SK-N-SH (cell line): ENCODE measurements around the gene PRM3. TPM values are rescaled to one million over a fixed set of nuclear protein-coding genes. Genes with fewer than 3 reads are reported as not detected.

Experiments
- CTCF ChIA-PET: fragments of 300-600, 350-600 bp; formaldehyde crosslinking; extraction: SDS; loops from one replicate; lab custom pipeline; 2021; lab: Yijun Ruan, JAX
- POLR2A ChIA-PET: fragments of 350-600 bp; sonication (Branson Sonifier 250); formaldehyde crosslinking; extraction: SDS; loops from one replicate; lab custom pipeline; 2020; ENCODE audit warnings: antibody characterized with exemption, inconsistent platforms; lab: Yijun Ruan, JAX
- DNase-seq: peaks from one replicate; pipeline ENCODE4 v3.0.0; 2012
- H2AFZ ChIP-seq: fragments of 200-600 bp; sonication (generic); 2 replicates; pipeline ENCODE4 v1.8.1; 2016; ENCODE audit warnings: antibody characterized with exemption, mild to moderate bottlenecking, low read depth
- H3F3A ChIP-seq: fragments of 200-600 bp; sonication (generic); replicated peaks from 2 replicates; pipeline ENCODE3; 2016; ENCODE audit warnings: antibody characterized with exemption, mild to moderate bottlenecking; ENCODE audit not compliant: insufficient read depth
- H3K27ac ChIP-seq, 2 experiments: fragments of 200-500 bp in 1 of 2; fragments of 200-600 bp in 1 of 2; sonication (Bioruptor generic) in 1 of 2; sonication (generic), shearing (Covaris generic) in 1 of 2; 2 replicates each; pipeline versions ENCODE4 v1.5.1 to v1.6.1; 2014 to 2016; ENCODE audit warnings: low read depth in 2 of 2, inconsistent platforms in 1 of 2, low read length in 1 of 2, mild to moderate bottlenecking in 1 of 2, mixed read lengths in 1 of 2
- H3K27me3 ChIP-seq: fragments of 200-600 bp; sonication (generic), shearing (Covaris generic); 2 replicates; pipeline ENCODE4 v1.6.1; 2016; ENCODE audit warnings: mixed run types; ENCODE audit not compliant: insufficient read depth
- H3K36me3 ChIP-seq, 2 experiments: fragments of 200-500 bp in 1 of 2; fragments of 200-600 bp in 1 of 2; sonication (Bioruptor generic) in 1 of 2; sonication (generic) in 1 of 2; replicated peaks in 1 of 2; 2 replicates each; pipeline versions ENCODE3 to v1.5.1; 2014 to 2016; ENCODE audit warnings: low read length in 1 of 2, mild to moderate bottlenecking in 1 of 2; ENCODE audit not compliant: insufficient read depth in 2 of 2, control insufficient read depth in 1 of 2
- H3K4me1 ChIP-seq, 2 experiments: fragments of 200-500 bp in 1 of 2; fragments of 200-600 bp in 1 of 2; sonication (Bioruptor generic) in 1 of 2; sonication (generic), shearing (Covaris generic) in 1 of 2; 2 replicates each; pipeline versions ENCODE4 v1.5.1 to v1.6.1; 2014 to 2016; ENCODE audit warnings: low read depth in 1 of 2, low read length in 1 of 2, mixed run types in 1 of 2; ENCODE audit not compliant: insufficient read depth in 2 of 2, control insufficient read depth in 1 of 2
- H3K4me2 ChIP-seq: fragments of 200-600 bp; sonication (generic), shearing (Covaris generic); 2 replicates; pipeline ENCODE4 v1.6.1; 2017; ENCODE audit warnings: mixed run types
- H3K4me3 ChIP-seq, 2 experiments: fragments of 200-500 bp in 1 of 2; fragments of 200-600 bp in 1 of 2; sonication (Bioruptor generic) in 1 of 2; sonication (generic), shearing (Covaris generic) in 1 of 2; 2 replicates each; pipeline versions ENCODE4 v1.5.1 to v1.8.1; 2014 to 2016; ENCODE audit warnings: low read depth in 2 of 2, inconsistent platforms in 1 of 2, low read length in 1 of 2, mild to moderate bottlenecking in 1 of 2, mixed read lengths in 1 of 2, moderate library complexity in 1 of 2
- H3K79me2 ChIP-seq: fragments of 200-600 bp; sonication (generic); 2 replicates; pipeline ENCODE4 v1.8.1; 2017; ENCODE audit warnings: mild to moderate bottlenecking; ENCODE audit not compliant: insufficient read depth
- H3K9ac ChIP-seq: fragments of 200-600 bp; sonication (generic); 2 replicates; pipeline ENCODE4 v1.6.1; 2017; ENCODE audit warnings: mixed run types
- H3K9me2 ChIP-seq: fragments of 200-600 bp; sonication (generic); 2 replicates; pipeline ENCODE4 v1.6.1; 2017; ENCODE audit warnings: mixed run types
- H3K9me3 ChIP-seq: fragments of 200-600 bp; sonication (generic); 2 replicates; pipeline ENCODE4 v1.6.1; 2017; ENCODE audit warnings: mixed run types, mild to moderate bottlenecking, moderate library complexity
- H4K20me1 ChIP-seq: fragments of 200-600 bp; sonication (generic); 2 replicates; pipeline ENCODE4 v1.6.1; 2017; ENCODE audit warnings: mild to moderate bottlenecking, mixed run types; ENCODE audit not compliant: insufficient read depth
- CHD2 ChIP-seq: fragments of 150-350 bp; IDR thresholded peaks from 2 replicates; pipeline ENCODE4 v1.6.1; 2018; ENCODE audit warnings: low read length; ENCODE audit not compliant: partially characterized antibody
- FOXJ3 ChIP-seq: sonication (generic); formaldehyde crosslinking; IDR thresholded peaks from 2 replicates; pipeline ENCODE4 v1.5.1; 2020; ENCODE audit warnings: mild to moderate bottlenecking, missing genetic modification reagents
- FOXM1 ChIP-seq: IDR thresholded peaks from 2 replicates; pipeline ENCODE4 v1.4.0; 2012; ENCODE audit warnings: low read depth, mild to moderate bottlenecking
- NFIC ChIP-seq: IDR thresholded peaks from 2 replicates; pipeline ENCODE4 v1.4.0; 2012; ENCODE audit warnings: borderline replicate concordance
- NRF1 ChIP-seq: IDR thresholded peaks from 2 replicates; pipeline ENCODE4 v1.6.1; 2012; ENCODE audit warnings: low read depth, mild to moderate bottlenecking, low read length
- RAD21 ChIP-seq: IDR thresholded peaks from 2 replicates; pipeline ENCODE4 v1.6.1; 2012; ENCODE audit warnings: mild to moderate bottlenecking, low read length
- RXRA ChIP-seq: IDR thresholded peaks from 2 replicates; pipeline ENCODE4 v1.4.0; 2012; ENCODE audit warnings: low read depth, mild to moderate bottlenecking, borderline replicate concordance
- WGBS: methylation state at CpG from one replicate; pipeline ENCODE4 v1.1.6; 2017; ENCODE audit warnings: low lambda C conversion rate; 5-methylcytosine and 5-hydroxymethylcytosine counted together
- polyA plus RNA-seq, 3 experiments: library from polyadenylated mRNA; depleted of rRNA; stranded (reverse); fragments of >200 nt; gene quantifications; 2 replicates each; pipeline ENCODE4 v1.2.3, GENCODE V29; 2012
- TF ChIP-seq, protein P1 (sequence below): IDR thresholded peaks from 2 replicates; pipeline ENCODE4; 2012
- TF ChIP-seq, protein P2 (sequence below): IDR thresholded peaks from 2 replicates; pipeline ENCODE4 v1.6.1; 2012; ENCODE audit warnings: mild to moderate bottlenecking, low read depth, low read length, moderate library complexity
- TF ChIP-seq, protein P3 (sequence below): fragments of 150-350 bp; IDR thresholded peaks from 2 replicates; pipeline ENCODE4 v1.6.1; 2017; ENCODE audit warnings: antibody characterized with exemption, low read length, low read depth, borderline replicate concordance
- TF ChIP-seq, protein P4 (sequence below): IDR thresholded peaks from 2 replicates; pipeline ENCODE4 v1.4.0; 2012; ENCODE audit warnings: low read depth, borderline replicate concordance

Gene PRM3
- polyA plus RNA-seq, 1 of the 3 experiments (the other 2 are of a cell fraction), result not detected

DNA sequence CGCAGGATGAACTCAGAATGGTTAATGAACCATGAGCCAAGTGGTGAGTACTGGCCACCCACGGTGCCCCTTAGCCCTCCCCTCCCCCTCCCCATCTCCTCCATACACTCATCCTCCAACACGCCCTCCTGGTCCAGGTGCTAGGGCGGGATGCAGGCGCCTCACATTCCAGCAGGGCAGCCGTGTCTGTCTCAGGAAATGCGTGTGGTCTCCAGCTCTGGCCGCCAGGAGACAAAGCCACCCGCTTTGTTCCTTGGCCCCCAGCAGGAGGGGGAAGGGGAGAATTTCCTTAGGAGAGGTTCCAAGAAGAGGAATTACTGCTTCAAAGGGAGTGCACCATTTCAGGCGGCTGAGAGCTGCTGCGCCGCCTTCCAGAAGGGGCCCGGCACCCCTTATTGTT, 42.1 kb upstream of the PRM3 start:
- no peaks in the 10 kb centered on the region for H4K20me1 ChIP-seq
- ChIA-PET POLR2A (no interaction called here), CTCF (no interaction called here)
- H3K27me3 ChIP-seq, result no peaks in the 10 kb centered on the region
- H3K4me1 ChIP-seq, result peaks cover 0 to 11% of the 10 kb centered on the region in 2 experiments; a peak in 1 of 4 replicates
- no peak overlapping the region for H3K9ac ChIP-seq
- H3K9me2 ChIP-seq, result no peaks in the 10 kb centered on the region
- 71% methylated on average over 13 of the region's 13 CpGs for WGBS
- no peak for DNase-seq
- no peaks in the 10 kb centered on the region for H3F3A ChIP-seq
- no peak overlapping the region for H2AFZ ChIP-seq
- H3K9me3 ChIP-seq, result no peaks in the 10 kb centered on the region
- H3K4me2 ChIP-seq, result no peak overlapping the region
- no peaks in the 10 kb centered on the region for H3K36me3 ChIP-seq
- no peak overlapping the region for H3K27ac ChIP-seq
- TF ChIP-seq CHD2, result no peak
- no peaks in the 10 kb centered on the region for H3K79me2 ChIP-seq
- H3K4me3 ChIP-seq, result no peak overlapping the region

DNA sequence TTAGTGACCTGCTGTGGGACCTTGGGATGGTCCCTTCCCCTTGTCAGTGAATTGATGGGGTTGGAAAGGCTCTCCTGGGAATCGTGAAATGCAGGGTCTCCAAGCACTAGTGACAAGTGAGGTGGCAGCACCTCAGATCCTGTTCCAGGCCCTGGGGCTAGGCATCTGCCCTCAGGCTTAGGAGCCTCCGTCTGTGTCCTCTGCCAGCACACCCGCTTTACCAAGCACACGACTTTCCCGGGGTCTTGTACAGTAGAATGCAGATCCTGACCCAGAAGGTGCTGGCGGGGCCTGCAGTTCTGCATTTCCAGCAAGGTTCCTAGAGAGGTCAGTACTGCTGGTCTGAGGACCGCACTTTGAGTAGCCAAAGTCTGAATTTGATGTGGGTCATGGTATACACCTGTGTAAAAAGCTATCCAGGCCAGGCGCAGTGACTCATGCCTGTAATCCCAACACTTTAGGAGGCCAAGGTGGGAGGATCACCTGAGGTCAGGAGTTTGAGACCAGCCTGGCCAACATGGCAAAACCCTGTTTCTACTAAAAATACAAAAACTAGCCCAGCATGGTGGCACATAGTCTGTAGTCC, 41.0 kb upstream of the PRM3 start:
- no peaks in the 10 kb centered on the region for H3F3A ChIP-seq
- ChIA-PET POLR2A (no interaction called here), CTCF (no interaction called here)
- H3K9me2 ChIP-seq, result no peaks in the 10 kb centered on the region
- TF ChIP-seq, protein P1, sequence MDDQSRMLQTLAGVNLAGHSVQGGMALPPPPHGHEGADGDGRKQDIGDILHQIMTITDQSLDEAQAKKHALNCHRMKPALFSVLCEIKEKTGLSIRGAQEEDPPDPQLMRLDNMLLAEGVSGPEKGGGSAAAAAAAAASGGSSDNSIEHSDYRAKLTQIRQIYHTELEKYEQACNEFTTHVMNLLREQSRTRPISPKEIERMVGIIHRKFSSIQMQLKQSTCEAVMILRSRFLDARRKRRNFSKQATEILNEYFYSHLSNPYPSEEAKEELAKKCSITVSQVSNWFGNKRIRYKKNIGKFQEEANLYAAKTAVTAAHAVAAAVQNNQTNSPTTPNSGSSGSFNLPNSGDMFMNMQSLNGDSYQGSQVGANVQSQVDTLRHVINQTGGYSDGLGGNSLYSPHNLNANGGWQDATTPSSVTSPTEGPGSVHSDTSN, result no peak
- TF ChIP-seq FOXM1 (no peak), NFIC (no peak)
- H3K36me3 ChIP-seq, result no peaks in the 10 kb centered on the region
- peaks cover 0 to 8% of the 10 kb centered on the region in 2 experiments; a peak in 1 of 4 replicates for H3K4me1 ChIP-seq
- H3K27ac ChIP-seq, result no peak overlapping the region
- no peak overlapping the region for H3K9ac ChIP-seq
- no peak overlapping the region for H3K4me2 ChIP-seq
- no peaks in the 10 kb centered on the region for H3K79me2 ChIP-seq
- no peaks in the 10 kb centered on the region for H4K20me1 ChIP-seq
- no peak overlapping the region for H2AFZ ChIP-seq
- WGBS, result 84% methylated on average over 7 of the region's 8 CpGs
- DNase-seq, result no peak
- H3K27me3 ChIP-seq, result no peaks in the 10 kb centered on the region
- H3K4me3 ChIP-seq, result no peak overlapping the region
- H3K9me3 ChIP-seq, result no peaks in the 10 kb centered on the region

DNA sequence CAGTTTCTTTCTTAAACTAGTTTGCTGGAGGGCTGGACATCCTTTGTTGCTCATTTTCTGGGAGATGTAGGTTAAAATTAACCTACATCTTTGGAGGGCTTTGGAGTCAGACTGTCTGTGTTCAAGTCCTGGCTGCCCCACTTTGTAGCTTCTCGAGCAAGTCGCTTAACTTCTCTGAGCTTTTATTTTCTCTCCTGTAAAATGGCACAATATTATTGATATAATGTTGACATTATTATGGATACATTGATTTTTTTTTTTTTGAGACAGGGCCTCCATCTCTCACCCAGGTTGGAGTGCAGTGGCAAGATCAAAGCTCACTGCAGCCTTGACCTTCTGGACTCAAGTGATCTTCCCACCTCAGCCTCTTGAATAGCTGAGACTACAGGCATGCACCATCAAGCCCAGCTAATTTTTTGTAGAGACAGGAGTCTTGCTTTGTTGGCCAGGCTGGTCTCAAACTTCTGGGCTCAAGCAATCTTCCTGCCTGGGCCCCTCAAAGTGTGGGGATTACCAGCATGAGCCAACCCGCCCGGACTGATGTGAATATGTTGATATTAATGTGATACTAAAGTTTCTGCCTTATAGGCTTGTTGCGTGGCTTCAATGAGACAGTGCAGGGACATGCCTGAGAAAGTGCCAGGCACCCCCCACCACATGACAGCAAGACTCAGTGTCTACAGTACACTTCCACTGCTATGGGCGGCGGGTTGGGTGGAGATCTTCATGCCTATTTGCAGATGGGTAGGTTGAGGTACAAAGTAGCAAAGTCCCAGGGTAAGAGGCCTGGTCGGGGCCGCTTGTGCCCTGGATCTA, 40.3 kb upstream of the PRM3 start:
- H3K4me2 ChIP-seq, result peak overlapping the region; percentile 33; the same call in 1 of the 2 replicates
- no peak for TF ChIP-seq NRF1
- TF ChIP-seq, protein P2, sequence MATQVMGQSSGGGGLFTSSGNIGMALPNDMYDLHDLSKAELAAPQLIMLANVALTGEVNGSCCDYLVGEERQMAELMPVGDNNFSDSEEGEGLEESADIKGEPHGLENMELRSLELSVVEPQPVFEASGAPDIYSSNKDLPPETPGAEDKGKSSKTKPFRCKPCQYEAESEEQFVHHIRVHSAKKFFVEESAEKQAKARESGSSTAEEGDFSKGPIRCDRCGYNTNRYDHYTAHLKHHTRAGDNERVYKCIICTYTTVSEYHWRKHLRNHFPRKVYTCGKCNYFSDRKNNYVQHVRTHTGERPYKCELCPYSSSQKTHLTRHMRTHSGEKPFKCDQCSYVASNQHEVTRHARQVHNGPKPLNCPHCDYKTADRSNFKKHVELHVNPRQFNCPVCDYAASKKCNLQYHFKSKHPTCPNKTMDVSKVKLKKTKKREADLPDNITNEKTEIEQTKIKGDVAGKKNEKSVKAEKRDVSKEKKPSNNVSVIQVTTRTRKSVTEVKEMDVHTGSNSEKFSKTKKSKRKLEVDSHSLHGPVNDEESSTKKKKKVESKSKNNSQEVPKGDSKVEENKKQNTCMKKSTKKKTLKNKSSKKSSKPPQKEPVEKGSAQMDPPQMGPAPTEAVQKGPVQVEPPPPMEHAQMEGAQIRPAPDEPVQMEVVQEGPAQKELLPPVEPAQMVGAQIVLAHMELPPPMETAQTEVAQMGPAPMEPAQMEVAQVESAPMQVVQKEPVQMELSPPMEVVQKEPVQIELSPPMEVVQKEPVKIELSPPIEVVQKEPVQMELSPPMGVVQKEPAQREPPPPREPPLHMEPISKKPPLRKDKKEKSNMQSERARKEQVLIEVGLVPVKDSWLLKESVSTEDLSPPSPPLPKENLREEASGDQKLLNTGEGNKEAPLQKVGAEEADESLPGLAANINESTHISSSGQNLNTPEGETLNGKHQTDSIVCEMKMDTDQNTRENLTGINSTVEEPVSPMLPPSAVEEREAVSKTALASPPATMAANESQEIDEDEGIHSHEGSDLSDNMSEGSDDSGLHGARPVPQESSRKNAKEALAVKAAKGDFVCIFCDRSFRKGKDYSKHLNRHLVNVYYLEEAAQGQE, result no peak
- TF ChIP-seq, protein P3, sequence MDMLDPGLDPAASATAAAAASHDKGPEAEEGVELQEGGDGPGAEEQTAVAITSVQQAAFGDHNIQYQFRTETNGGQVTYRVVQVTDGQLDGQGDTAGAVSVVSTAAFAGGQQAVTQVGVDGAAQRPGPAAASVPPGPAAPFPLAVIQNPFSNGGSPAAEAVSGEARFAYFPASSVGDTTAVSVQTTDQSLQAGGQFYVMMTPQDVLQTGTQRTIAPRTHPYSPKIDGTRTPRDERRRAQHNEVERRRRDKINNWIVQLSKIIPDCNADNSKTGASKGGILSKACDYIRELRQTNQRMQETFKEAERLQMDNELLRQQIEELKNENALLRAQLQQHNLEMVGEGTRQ, result no peak
- no peak for TF ChIP-seq RXRA
- no peak for TF ChIP-seq RAD21
- TF ChIP-seq FOXJ3, result no peak
- TF ChIP-seq, protein P4, sequence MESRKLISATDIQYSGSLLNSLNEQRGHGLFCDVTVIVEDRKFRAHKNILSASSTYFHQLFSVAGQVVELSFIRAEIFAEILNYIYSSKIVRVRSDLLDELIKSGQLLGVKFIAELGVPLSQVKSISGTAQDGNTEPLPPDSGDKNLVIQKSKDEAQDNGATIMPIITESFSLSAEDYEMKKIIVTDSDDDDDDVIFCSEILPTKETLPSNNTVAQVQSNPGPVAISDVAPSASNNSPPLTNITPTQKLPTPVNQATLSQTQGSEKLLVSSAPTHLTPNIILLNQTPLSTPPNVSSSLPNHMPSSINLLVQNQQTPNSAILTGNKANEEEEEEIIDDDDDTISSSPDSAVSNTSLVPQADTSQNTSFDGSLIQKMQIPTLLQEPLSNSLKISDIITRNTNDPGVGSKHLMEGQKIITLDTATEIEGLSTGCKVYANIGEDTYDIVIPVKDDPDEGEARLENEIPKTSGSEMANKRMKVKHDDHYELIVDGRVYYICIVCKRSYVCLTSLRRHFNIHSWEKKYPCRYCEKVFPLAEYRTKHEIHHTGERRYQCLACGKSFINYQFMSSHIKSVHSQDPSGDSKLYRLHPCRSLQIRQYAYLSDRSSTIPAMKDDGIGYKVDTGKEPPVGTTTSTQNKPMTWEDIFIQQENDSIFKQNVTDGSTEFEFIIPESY, result no peak

More for the DNA sequence above, 40.3 kb upstream of the PRM3 start:
- ChIA-PET POLR2A (no interaction called here), CTCF (interaction anchor here (0.6 kb wide), 1 partner anchor 13 kb away, joined by 3 read pairs; no protein-coding TSS in a partner anchor)
- no peaks in the 10 kb centered on the region for H3K9me3 ChIP-seq
- no peaks in the 10 kb centered on the region for H3K36me3 ChIP-seq
- H3K9me2 ChIP-seq, result no peaks in the 10 kb centered on the region
- H3K79me2 ChIP-seq, result no peaks in the 10 kb centered on the region
- DNase-seq, result no peak
- no peaks in the 10 kb centered on the region for H4K20me1 ChIP-seq
- no peaks in the 10 kb centered on the region for H3K27me3 ChIP-seq
- H3K4me1 ChIP-seq, result peaks cover 0 to 8% of the 10 kb centered on the region in 2 experiments; a peak in 1 of 4 replicates
- H3F3A ChIP-seq, result no peaks in the 10 kb centered on the region
- 90% methylated on average over 7 of the region's 9 CpGs for WGBS
- H3K9ac ChIP-seq, result no peak overlapping the region
- no peak overlapping the region for H2AFZ ChIP-seq
- no peak overlapping the region for H3K4me3 ChIP-seq
- H3K27ac ChIP-seq, result no peak overlapping the region
